Fibroblast of lung (primary cell): Measurements from ENCODE around the gene HK3.

Source experiments
- CTCF ChIP-seq, 2 donors: IDR thresholded peaks in 1 of 2; conservative IDR thresholded peaks in 1 of 2; 1 replicate in 1 of 2; 2 replicates in 1 of 2; pipeline ENCODE4 v1.5.1; 2011 to 2012; ENCODE audit warnings: low read length in 2 of 2, control low read depth in 1 of 2, inconsistent platforms in 1 of 2, low read depth in 1 of 2, mild to moderate bottlenecking in 1 of 2
- EZH2 ChIP-seq: IDR thresholded peaks from 2 replicates; pipeline ENCODE4 v1.5.1; 2012; ENCODE audit warnings: low read length, control low read depth, mild to moderate bottlenecking; ENCODE audit errors: missing control alignments

GRCh38 chr5:176874198-176874780 lies 24.9 kb downstream of the HK3 start:
- TF ChIP-seq EZH2 (no peak), CTCF (conservative IDR thresholded peaks at IDR 0.05 in 1 of 2, IDR thresholded peaks at IDR 0.05 in 1 of 2; ENCODE audit: low read depth in 1 of 2, low read length in 2 of 2) (no peak)
